Measurements from ENCODE around the gene C2orf66. TPM values are rescaled to one million over a fixed set of nuclear protein-coding genes. Genes with fewer than 3 reads are reported as not detected.

Gene C2orf66
- total RNA-seq, 1 experiment from 2014 or later, result 0.51 TPM

DNA sequence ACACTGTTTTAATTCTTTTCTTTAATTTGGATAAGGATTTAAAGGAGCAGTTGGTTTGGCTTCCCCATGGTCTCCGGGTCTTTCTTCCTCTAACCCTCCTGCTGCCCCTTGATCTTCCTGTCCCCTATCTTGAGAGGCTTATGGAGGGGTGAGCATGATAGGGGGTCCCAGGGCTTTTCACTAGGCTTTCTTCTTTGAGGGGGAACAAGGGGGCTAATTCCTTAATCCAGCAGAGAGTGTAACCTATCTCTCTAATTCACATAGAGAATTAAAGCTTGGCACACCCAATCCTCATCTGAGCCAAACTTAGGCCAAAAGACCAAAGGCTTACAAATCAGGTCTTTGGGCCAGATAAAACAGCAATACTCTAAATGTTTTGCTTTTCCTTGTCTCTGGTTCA is 21.5 kb upstream of the C2orf66 start:
- no peaks in the 10 kb centered on the region for H3K9me3 ChIP-seq (ENCODE audit: low read length)
- H3K27me3 ChIP-seq (ENCODE audit: low read length), result no peaks in the 10 kb centered on the region
- H3K9ac ChIP-seq (ENCODE audit: low read length), result no peak overlapping the region
- no peak overlapping the region for H3K27ac ChIP-seq (ENCODE audit: low read length)
- no peaks in the 10 kb centered on the region for H3K9me2 ChIP-seq (replicated peaks; ENCODE audit: low read length)
- H3F3A ChIP-seq (ENCODE audit: low read length, unreplicated experiment), result no peaks in the 10 kb centered on the region
- no peak overlapping the region for H2AFZ ChIP-seq (ENCODE audit: low read length)
- BruUV-seq (replicated peaks), result no TSS peak
- no peaks in the 10 kb centered on the region for H3K36me3 ChIP-seq (ENCODE audit: low read depth, low read length)
- no peaks in the 10 kb centered on the region for H3K79me2 ChIP-seq (ENCODE audit: low read length)
- intact Hi-C loops (cut with micrococcal nuclease), result loop anchor here (10.0 kb wide), 1 partner anchor 154 kb away; no protein-coding TSS in a partner anchor
- POLR2A ChIA-PET (ENCODE audit: unreplicated experiment), result no interaction called here
- no peak for ATAC-seq
- H3K4me3 ChIP-seq (ENCODE audit: low read length), result no peak overlapping the region
- peaks cover 3% of the 10 kb centered on the region; the same call in 1 of the 2 replicates for H3K4me1 ChIP-seq (ENCODE audit: insufficient read depth, low read length)
- no peak for DNase-seq
- CTCF ChIA-PET, result no interaction called here
- H3K4me2 ChIP-seq (ENCODE audit: low read length), result no peak overlapping the region
- TF ChIP-seq EZH2 (IDR thresholded peaks at IDR 0.05; ENCODE audit: low read length, unreplicated experiment) (no peak), EZH2phosphoT487 (IDR thresholded peaks at IDR 0.05; ENCODE audit: borderline replicate concordance, low read length) (no peak)
- TF ChIP-seq, protein P1, sequence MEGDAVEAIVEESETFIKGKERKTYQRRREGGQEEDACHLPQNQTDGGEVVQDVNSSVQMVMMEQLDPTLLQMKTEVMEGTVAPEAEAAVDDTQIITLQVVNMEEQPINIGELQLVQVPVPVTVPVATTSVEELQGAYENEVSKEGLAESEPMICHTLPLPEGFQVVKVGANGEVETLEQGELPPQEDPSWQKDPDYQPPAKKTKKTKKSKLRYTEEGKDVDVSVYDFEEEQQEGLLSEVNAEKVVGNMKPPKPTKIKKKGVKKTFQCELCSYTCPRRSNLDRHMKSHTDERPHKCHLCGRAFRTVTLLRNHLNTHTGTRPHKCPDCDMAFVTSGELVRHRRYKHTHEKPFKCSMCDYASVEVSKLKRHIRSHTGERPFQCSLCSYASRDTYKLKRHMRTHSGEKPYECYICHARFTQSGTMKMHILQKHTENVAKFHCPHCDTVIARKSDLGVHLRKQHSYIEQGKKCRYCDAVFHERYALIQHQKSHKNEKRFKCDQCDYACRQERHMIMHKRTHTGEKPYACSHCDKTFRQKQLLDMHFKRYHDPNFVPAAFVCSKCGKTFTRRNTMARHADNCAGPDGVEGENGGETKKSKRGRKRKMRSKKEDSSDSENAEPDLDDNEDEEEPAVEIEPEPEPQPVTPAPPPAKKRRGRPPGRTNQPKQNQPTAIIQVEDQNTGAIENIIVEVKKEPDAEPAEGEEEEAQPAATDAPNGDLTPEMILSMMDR (conservative IDR thresholded peaks at IDR 0.05; ENCODE audit: low read depth, low read length), result no peak
- no peaks in the 10 kb centered on the region for H4K20me1 ChIP-seq (ENCODE audit: low read length)

DNA sequence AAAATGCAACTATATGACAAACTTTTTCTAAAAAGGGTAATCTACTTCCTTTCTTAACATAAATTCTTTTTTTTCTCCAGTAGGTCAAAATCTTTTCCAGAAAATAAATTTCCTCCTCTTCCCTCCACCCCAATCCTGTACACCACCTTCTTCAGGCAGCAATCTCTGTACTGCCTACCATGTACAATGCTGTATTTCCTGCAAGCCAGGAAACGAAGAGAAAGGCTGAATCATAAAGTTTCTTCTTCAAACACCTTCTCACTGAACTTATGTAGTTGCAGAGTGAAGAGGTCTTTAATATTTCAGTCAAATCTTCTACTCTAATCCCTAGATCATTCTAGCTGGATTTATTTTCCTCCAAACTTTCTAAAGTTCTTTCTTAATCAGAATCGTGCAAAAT is 18.2 kb upstream of the C2orf66 start:
- no peak overlapping the region for H3K4me3 ChIP-seq (ENCODE audit: low read length)
- H3K4me2 ChIP-seq (ENCODE audit: low read length), result no peak overlapping the region
- H4K20me1 ChIP-seq (ENCODE audit: low read length), result no peaks in the 10 kb centered on the region
- peaks cover 10% of the 10 kb centered on the region; the same call in 1 of the 2 replicates for H3K4me1 ChIP-seq (ENCODE audit: insufficient read depth, low read length)
- H3K27me3 ChIP-seq (ENCODE audit: low read length), result no peaks in the 10 kb centered on the region
- H3K9ac ChIP-seq (ENCODE audit: low read length), result no peak overlapping the region
- H3K9me3 ChIP-seq (ENCODE audit: low read length), result no peaks in the 10 kb centered on the region
- H3K36me3 ChIP-seq (ENCODE audit: low read depth, low read length), result no peaks in the 10 kb centered on the region
- H2AFZ ChIP-seq (ENCODE audit: low read length), result no peak overlapping the region
- H3K9me2 ChIP-seq (replicated peaks; ENCODE audit: low read length), result no peaks in the 10 kb centered on the region
- H3K27ac ChIP-seq (ENCODE audit: low read length), result no peak overlapping the region
- intact Hi-C loops (cut with micrococcal nuclease), result no loop called here
- BruUV-seq (replicated peaks), result no TSS peak
- CTCF ChIA-PET, result no interaction called here
- ATAC-seq, result no peak
- no peaks in the 10 kb centered on the region for H3F3A ChIP-seq (ENCODE audit: low read length, unreplicated experiment)
- H3K79me2 ChIP-seq (ENCODE audit: low read length), result no peaks in the 10 kb centered on the region
- POLR2A ChIA-PET (ENCODE audit: unreplicated experiment), result no interaction called here
- no peak for TF ChIP-seq EZH2 (IDR thresholded peaks at IDR 0.05; ENCODE audit: low read length, unreplicated experiment)
- DNase-seq, result no peak

DNA sequence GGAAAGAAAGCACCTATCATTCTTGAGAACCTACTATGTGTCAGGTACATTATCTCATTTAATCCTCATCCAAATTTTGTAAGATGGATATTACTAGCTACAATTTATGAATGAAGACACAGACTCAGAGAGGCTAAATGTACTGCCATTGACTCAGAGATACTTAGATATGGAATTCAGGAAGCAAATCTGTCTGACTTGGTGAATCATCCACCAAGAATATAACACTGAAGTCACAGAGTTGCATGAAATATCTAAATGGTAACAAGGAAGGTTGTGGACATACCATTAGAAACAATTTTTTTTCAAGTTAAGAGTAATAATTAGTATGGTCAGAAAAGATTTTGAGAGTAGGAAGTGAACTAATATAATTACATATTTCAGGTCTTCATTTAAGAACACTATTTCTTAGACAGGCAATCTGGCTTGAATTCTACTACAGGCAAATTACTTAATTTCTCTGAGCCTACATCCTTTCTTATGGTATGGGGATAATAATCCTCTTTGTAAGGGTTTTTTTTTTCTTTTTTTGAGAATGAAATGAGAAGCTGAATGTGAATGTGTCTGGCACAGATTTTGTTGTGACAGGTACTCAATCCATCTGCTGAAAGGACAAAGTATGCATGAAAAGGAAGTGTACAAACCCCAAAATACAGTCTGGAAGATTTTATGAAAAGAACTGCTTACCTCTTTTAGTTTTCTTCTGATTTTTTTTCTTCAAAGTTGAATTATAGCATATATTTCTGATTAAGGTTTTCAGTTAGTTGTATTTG is 14.8 kb upstream of the C2orf66 start:
- no peaks in the 10 kb centered on the region for H3K36me3 ChIP-seq (ENCODE audit: low read depth, low read length)
- peaks cover 10% of the 10 kb centered on the region; the same call in 1 of the 2 replicates for H3K4me1 ChIP-seq (ENCODE audit: insufficient read depth, low read length)
- H3F3A ChIP-seq (ENCODE audit: low read length, unreplicated experiment), result no peaks in the 10 kb centered on the region
- ChIA-PET CTCF (no interaction called here), POLR2A (ENCODE audit: unreplicated experiment) (interaction anchor here (0.6 kb wide), 1 partner anchor 107 kb away, joined by 3 read pairs; no protein-coding TSS in a partner anchor)
- no peak overlapping the region for H3K9ac ChIP-seq (ENCODE audit: low read length)
- TF ChIP-seq EZH2phosphoT487 (IDR thresholded peaks at IDR 0.05; ENCODE audit: borderline replicate concordance, low read length) (no peak), EZH2 (IDR thresholded peaks at IDR 0.05; ENCODE audit: low read length, unreplicated experiment) (no peak)
- TF ChIP-seq, protein P1 (conservative IDR thresholded peaks at IDR 0.05; ENCODE audit: low read depth, low read length), result no peak
- ATAC-seq (peak; percentile 89), DNase-seq (peak; percentile 69)
- H3K27ac ChIP-seq (ENCODE audit: low read length), result no peak overlapping the region
- intact Hi-C loops (cut with micrococcal nuclease), result no loop called here
- H3K4me3 ChIP-seq (ENCODE audit: low read length), result no peak overlapping the region
- H3K4me2 ChIP-seq (ENCODE audit: low read length), result peak overlapping the region; percentile 13; the same call in 1 of the 2 replicates
- H3K27me3 ChIP-seq (ENCODE audit: low read length), result no peaks in the 10 kb centered on the region
- H2AFZ ChIP-seq (ENCODE audit: low read length), result no peak overlapping the region
- H3K9me3 ChIP-seq (ENCODE audit: low read length), result no peaks in the 10 kb centered on the region
- H3K79me2 ChIP-seq (ENCODE audit: low read length), result no peaks in the 10 kb centered on the region
- H4K20me1 ChIP-seq (ENCODE audit: low read length), result no peaks in the 10 kb centered on the region
- no TSS peak for BruUV-seq (replicated peaks)
- no peaks in the 10 kb centered on the region for H3K9me2 ChIP-seq (replicated peaks; ENCODE audit: low read length)

Data from PC-3 (cell line).